CD4-positive, alpha-beta T cell treated with Interleukin-17A for 4 hours (primary cell): ENCODE results near the gene PARN.
A peak's percentile ranks its signal among the peaks of the same experiment; 100 is the strongest.
"Not testable (repeated sequence)": the region's sequence is repeated elsewhere in the genome, so short reads cannot be mapped to it uniquely, and the experiment has no call there.

ENCODE experiments used
- DNase-seq: peaks from one replicate; pipeline ENCODE4 v3.0.0-alpha.2; 2020; ENCODE audit warnings: mixed read lengths

The PARN gene

GRCh38 chr16:14632693-14633569 lies 2.9 kb upstream of the PARN start, which contains the start of gene BFAR:
BFAR (plus strand) TSS chr16:14632951; CDS start chr16:14644347, 11,396 bp downstream.
- DNase-seq: peak; percentile 99

- not testable (repeated sequence) for DNase-seq
Measured at GRCh38 chr16:14630620-14631330, 715 bp upstream of the PARN start.

DNA sequence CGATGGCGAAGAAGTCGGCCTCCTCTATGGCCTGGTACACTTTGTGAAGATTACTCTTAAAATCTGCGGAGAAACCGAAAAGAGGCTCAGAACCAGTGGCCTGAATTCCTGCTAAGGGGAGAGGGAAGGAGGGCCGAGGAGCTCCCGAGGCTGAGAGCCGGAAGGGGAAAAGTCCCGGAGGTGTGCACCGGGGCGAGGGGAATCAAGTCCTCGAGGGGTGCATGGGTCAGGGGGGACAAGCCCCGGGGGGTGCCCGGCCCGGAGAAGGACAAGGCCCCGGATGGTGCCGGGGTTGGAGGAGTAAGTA lies 495 bp downstream of the PARN start:
- DNase-seq: no peak

GRCh38 chr16:14628806-14629611 lies 1.1 kb downstream of the PARN start:
- DNase-seq: peak; percentile 7

- DNase-seq: no peak
Measured at GRCh38 chr16:14627078-14627477, 3.0 kb downstream of the PARN start.

- DNase-seq: no peak
Measured at GRCh38 chr16:14618566-14618965, 11.5 kb downstream of the PARN start.

DNA sequence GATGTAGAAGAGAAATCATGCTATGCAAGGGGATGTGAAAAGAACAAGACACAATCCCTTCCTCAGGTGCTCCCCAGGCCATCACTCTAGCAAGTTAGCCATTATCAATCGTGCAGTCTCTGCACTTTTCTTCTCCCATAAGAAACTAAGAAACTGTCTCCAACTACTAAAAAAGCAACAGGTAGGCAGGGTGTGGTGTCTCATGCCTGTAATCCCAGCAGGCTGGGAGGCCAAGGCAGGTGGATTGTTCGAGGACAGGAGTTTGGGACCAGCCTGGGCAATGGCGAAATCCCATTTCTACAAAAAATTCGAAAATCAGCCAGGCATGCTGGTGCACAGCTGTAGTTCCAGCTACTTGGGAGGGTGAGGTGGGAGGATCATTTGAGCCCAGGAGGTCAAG lies 13.8 kb downstream of the PARN start:
- no peak for DNase-seq

GRCh38 chr16:14613991-14614390 lies 16.1 kb downstream of the PARN start:
- no peak for DNase-seq

DNA sequence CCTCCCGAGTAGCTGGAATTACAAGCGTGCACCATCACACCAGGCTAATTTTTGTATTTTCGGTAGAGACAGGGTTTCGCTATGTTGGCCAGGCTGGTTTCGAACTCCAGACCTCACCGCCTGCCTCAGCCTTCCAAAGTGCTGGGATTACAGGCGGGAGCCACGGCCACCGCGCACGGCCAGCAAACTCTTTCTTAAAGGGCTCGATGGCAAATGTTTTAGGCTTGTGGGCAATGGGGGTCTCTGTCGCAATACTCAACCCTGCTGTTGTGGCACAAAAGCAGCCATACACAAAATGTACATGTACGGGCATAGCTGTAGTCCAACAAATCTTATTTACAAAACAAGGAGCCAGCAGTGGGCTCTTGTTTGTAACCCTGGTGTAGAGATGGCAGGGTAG lies 18.4 kb downstream of the PARN start:
- no peak for DNase-seq

DNA sequence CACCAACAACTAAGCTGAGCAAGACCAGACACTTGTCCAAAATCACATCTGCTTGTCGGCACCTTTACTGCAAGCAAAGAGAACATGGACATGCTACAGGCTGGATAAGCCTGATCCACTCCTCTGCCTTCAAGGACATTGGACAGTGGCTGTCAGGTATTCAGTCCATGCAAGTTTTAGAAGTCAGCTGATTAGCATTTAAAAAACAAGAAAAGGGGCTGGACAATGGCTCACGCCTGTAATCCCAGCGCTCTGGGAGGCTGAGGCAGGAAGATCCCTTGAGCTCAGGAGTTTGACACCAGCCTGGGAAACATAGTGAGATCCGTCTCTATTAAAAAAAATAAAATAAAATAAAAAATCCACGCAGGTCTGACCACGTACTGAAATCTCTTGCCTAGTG lies 20.3 kb downstream of the PARN start:
- no peak for DNase-seq

- no peak for DNase-seq
Measured at GRCh38 chr16:14608604-14609003, 21.5 kb downstream of the PARN start.

DNA sequence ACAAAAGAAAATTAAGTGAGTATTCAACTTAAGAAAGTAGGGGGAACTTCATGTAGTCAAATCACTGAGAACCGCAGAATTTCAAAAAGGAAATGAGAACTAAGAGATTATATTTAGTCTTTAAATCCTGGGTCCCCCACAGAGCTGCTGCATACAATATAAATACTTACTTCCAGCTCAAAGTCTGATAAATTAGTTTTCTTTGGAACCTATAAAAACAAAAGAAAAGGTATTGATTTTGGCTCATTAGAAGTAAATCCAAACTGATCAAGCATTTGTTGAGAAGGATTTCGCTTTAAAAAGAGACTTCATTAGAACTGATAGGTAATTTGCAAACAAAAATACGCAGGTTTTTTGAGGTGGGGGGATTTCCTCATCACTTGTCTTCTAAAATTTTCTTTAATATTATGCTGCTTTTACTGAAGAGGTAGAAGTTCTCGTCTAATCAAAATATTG lies 21.9 kb downstream of the PARN start:
- DNase-seq: no peak

GRCh38 chr16:14606102-14606501 lies 24.0 kb downstream of the PARN start:
- DNase-seq: no peak

GRCh38 chr16:14602443-14602963 lies 27.6 kb downstream of the PARN start:
- DNase-seq: no peak

DNA sequence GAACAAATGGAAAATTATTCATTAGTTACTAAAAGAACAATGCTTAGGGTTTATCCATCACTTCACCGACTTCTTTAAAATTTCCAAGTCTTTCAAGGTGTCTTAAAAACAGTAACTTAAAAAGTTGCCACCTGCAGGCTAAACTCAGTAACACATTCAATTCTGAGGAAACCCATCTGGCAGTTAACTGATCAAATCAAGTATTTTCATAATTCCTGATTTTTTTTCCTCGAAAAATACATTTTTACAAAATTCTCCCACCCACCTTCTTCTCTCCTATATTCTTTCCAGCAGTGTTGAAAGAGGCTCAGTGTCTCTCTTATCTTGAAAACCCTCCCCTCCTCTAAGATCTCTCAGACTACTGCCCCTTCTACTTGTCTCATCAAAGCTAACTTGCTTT lies 29.9 kb downstream of the PARN start:
- no peak for DNase-seq

DNA sequence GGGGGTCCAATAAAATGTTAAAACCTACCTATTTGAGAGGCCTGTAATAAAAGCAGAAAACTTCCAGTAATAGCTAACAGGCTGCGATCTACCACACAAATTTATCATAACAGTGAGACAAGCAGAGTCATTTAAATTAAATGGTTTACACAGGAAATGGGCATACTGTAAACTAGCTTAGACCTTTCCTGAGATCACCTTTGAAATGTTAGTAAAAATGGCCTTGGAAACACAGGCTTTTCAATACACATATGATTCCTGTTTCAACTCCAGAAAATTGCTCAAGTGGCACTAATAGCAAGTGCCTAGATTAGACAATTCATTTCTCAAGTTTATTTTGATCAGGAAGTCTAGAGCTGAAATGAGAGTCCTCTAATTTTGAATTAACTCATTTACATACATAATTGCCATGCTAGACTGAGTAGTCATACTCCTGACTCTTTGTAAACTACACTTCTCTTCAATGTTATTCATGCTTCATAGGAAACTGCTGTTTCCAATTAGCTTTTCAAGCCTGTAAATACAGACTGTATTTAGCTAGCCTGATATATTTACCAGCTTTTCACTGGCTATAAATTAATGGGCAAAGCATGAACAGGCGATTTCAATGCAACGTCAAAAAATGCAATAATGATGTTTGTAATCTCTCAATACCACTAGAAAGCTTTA lies 43.3 kb downstream of the PARN start:
- no peak for DNase-seq

DNA sequence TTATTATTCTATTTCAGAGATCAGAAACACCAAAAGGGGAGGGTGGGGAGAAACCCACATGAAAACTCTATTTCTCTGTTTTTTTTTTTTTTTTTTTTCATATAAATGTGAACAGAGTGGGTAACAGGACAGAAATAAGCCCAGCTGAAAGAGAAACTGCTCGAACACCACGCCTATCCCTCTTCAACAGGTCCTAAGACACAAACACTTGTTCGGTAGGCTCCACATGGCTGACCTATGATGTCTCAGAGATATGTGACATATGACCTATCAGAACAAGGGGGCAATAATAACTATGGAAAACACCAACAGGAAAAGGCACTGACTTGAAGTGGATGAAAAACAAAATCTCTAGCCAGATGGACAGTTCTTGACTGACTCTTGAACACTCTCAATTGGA lies 44.8 kb downstream of the PARN start:
- no peak for DNase-seq

DNA sequence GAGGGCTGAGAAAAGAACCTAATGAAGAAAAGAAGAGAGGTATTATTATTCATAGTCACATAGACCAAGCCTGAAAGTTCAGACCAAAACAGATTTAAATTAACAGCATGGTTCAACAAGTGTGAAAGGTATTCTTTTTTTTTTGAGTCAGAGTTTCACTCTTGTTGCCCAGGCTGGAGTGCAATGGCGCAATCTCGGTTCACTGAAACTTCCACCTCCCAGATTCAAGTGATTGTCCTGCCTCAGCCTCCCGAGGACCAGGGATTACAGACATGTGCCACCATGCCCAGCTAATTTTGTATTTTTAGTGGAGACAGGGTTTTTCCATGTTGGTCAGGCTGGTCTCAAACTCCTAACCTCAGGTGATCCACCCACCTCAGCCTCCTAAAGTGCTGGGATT lies 49.1 kb downstream of the PARN start:
- not testable (repeated sequence) for DNase-seq

GRCh38 chr16:14579266-14579665 lies 50.8 kb downstream of the PARN start:
- no peak for DNase-seq

DNA sequence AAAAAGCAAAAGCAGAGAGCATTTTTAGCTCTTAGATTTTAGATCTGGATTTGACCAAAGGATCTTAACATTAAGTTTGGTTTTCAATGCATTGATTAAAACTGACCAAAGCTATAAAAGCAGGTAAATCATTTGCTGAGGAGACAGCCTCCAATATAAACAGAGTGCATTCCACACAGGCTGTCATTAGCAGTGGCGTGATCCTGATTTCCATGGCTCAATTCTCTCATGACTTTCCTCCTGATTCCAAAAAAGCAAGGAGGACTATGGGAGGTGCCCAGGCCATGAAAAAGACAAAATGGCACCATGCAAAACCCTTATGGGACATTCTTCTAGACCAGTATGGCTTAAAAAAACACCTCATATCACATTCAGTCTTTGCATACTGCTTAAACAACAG lies 53.5 kb downstream of the PARN start:
- DNase-seq: no peak

GRCh38 chr16:14576069-14576468 lies 54.0 kb downstream of the PARN start:
- DNase-seq: no peak

- DNase-seq: not testable (repeated sequence)
Measured at GRCh38 chr16:14574698-14575415, 55.2 kb downstream of the PARN start.
